ENCODE measurements around the gene GPRC5B.

- TF ChIP-seq EZH2 (IDR thresholded peaks at IDR 0.05; ENCODE audit: insufficient read depth, poor library complexity, severe bottlenecking), result no peak
- no peak for TF ChIP-seq EZH2phosphoT487 (IDR thresholded peaks at IDR 0.05; ENCODE audit: insufficient read depth, low read depth)
Observed at GRCh38 chr16:19817122-19817521, 67.5 kb downstream of the GPRC5B start.
